SK-N-SH treated with all-trans-retinoic acid at 6 μM for 48 hours (cell line): ENCODE data around the gene BAX.

Experiments used
- ARNTL ChIP-seq: fragments of 450-650 bp; formaldehyde crosslinking; IDR thresholded peaks from 2 replicates; pipeline ENCODE4 v1.5.0; 2020; ENCODE audit warnings: low read depth, mild to moderate bottlenecking, moderate library complexity, borderline replicate concordance
- RARB ChIP-seq: fragments of 250-450 bp; sonication (Bioruptor Pico); IDR thresholded peaks from 2 replicates; pipeline ENCODE4 v1.8.0; 2021; ENCODE audit warnings: mild to moderate bottlenecking, moderate library complexity
- ZC3H10 ChIP-seq: fragments of 250-450 bp; sonication (Bioruptor Pico); IDR thresholded peaks from 2 replicates; pipeline ENCODE4 v1.5.1; 2021; ENCODE audit warnings: mild to moderate bottlenecking, moderate library complexity

GRCh38 chr19:48968179-48968661, 13.5 kb downstream of the BAX start:
- no peak for TF ChIP-seq ARNTL (CRISPR knock-in tag)
- no peak for TF ChIP-seq ZC3H10 (CRISPR knock-in tag)
- TF ChIP-seq RARB (CRISPR knock-in tag) = no peak
